GM10266 (cell line): Measurements from ENCODE around the gene MLANA.

Experiments
- DNase-seq: peaks from one replicate; pipeline ENCODE4 v3.0.0; 2012; ENCODE audit errors: extremely low spot score
- CTCF ChIP-seq: IDR thresholded peaks from 2 replicates; pipeline ENCODE4 v1.5.1; 2012; ENCODE audit warnings: mild to moderate bottlenecking, low read depth; ENCODE audit not compliant: control insufficient read depth, insufficient read depth; ENCODE audit errors: missing control alignments

MLANA gene

GRCh38 chr9:5917888-5918287 lies 27.2 kb downstream of the MLANA start:
- no peak for DNase-seq
- TF ChIP-seq CTCF, result no peak

GRCh38 chr9:5918460-5918859 lies 27.8 kb downstream of the MLANA start:
- no peak for TF ChIP-seq CTCF

GRCh38 chr9:5920860-5921328 lies 30.2 kb downstream of the MLANA start:
- TF ChIP-seq CTCF, result no peak
- peak; percentile 42 for DNase-seq

More at GRCh38 chr9:5918460-5918859, 27.8 kb downstream of the MLANA start:
- no peak for DNase-seq

GRCh38 chr9:5922192-5922591 lies 31.5 kb downstream of the MLANA start:
- no peak for TF ChIP-seq CTCF
- no peak for DNase-seq

- no peak for TF ChIP-seq CTCF
- DNase-seq, result no peak
Observed at GRCh38 chr9:5931657-5932056, 41.0 kb downstream of the MLANA start.

- no peak for TF ChIP-seq CTCF
- DNase-seq, result no peak
Observed at GRCh38 chr9:5938449-5938848, 47.8 kb downstream of the MLANA start.

- TF ChIP-seq CTCF, result no peak
- DNase-seq, result no peak
Observed at GRCh38 chr9:5939530-5939929, 48.8 kb downstream of the MLANA start.
